HepG2 (cell line): ENCODE data around the gene NVL. TPM values are rescaled to one million over a fixed set of nuclear protein-coding genes. Genes with fewer than 3 reads are reported as not detected.

Experiments used
- ATAC-seq: fragments of 200-7000 bp; cut with Tn5 transposase; 3 replicates; pipeline ENCODE4 v1.9.1; 2020; ENCODE audit warnings: mild to moderate bottlenecking, moderate library complexity
- BruUV-seq: library from RNA; stranded (reverse); fragments of 400-500 nt; replicated peaks from 2 replicates; lab custom pipeline; 2021; lab: Mats Ljungman, UMichigan
- CTCF ChIA-PET: fragments of 300-600 bp; formaldehyde crosslinking; extraction: SDS; loops from one replicate; lab custom pipeline; 2021; ENCODE audit warnings: low total read pairs, inconsistent platforms, low intra/inter-chr PET ratio; lab: Yijun Ruan, JAX
- POLR2A ChIA-PET: fragments of 350-600 bp; sonication (Branson Sonifier 250); formaldehyde crosslinking; loops from one replicate; lab custom pipeline; 2020; ENCODE audit warnings: antibody characterized with exemption, inconsistent platforms; lab: Yijun Ruan, JAX
- DNase-seq: peaks from one replicate; pipeline ENCODE4 v3.0.0-alpha.2; 2015; ENCODE audit warnings: low spot score
- FAIRE-seq: peaks from 3 replicates; lab custom pipeline; 2011; peaks lifted over from hg19 to GRCh38; lab: Jason Lieb, UNC
- H2AFZ ChIP-seq: one replicate; pipeline ENCODE4 v1.6.1; 2011; ENCODE audit warnings: low read length, inconsistent platforms
- H3K27ac ChIP-seq: fragments of 300-600 bp; 3 replicates; pipeline ENCODE4 v1.8.0; 2011; ENCODE audit warnings: mixed run types, mild to moderate bottlenecking, mixed read lengths, low read length, inconsistent platforms; ENCODE audit not compliant: insufficient read depth; ENCODE audit errors: extremely low read length
- H3K27me3 ChIP-seq, 2 experiments: fragments of 200-600 bp in 1 of 2; 2 replicates in 1 of 2; 3 replicates in 1 of 2; pipeline versions ENCODE4 v1.6.0 to v1.8.0; 2011; ENCODE audit warnings: low read length in 2 of 2, mild to moderate bottlenecking in 2 of 2, moderate library complexity in 2 of 2, inconsistent platforms in 1 of 2; ENCODE audit not compliant: insufficient read depth in 2 of 2, control insufficient read depth in 1 of 2
- H3K36me3 ChIP-seq, 2 experiments: fragments of 200-600 bp in 1 of 2; replicated peaks in 1 of 2; 2 replicates in 1 of 2; 3 replicates in 1 of 2; pipeline versions ENCODE4 v1.5.1 to v1.8.0; 2011; ENCODE audit warnings: low read length in 2 of 2, inconsistent platforms in 1 of 2; ENCODE audit not compliant: insufficient read depth in 2 of 2, control insufficient read depth in 1 of 2
- H3K4me1 ChIP-seq: 2 replicates; pipeline ENCODE4 v1.5.1; 2012; ENCODE audit warnings: low read length, inconsistent platforms; ENCODE audit not compliant: insufficient read depth
- H3K4me2 ChIP-seq: 2 replicates; pipeline ENCODE4 v1.6.0; 2011; ENCODE audit warnings: low read depth, low read length, inconsistent platforms
- H3K4me3 ChIP-seq, 3 experiments: fragments of 200-600 bp in 1 of 3; sonication (generic), shearing (Covaris generic) in 1 of 3; replicated peaks in 1 of 3; 2 replicates each; pipeline ENCODE4 v1.5.1; 2011 to 2016; ENCODE audit warnings: low read length in 3 of 3, inconsistent platforms in 2 of 3, low read depth in 2 of 3, mild to moderate bottlenecking in 2 of 3, control low read depth in 1 of 3, mixed read lengths in 1 of 3; ENCODE audit not compliant: insufficient read depth in 1 of 3
- H3K79me2 ChIP-seq: one replicate; pipeline ENCODE4 v1.6.1; 2011; ENCODE audit warnings: low read length, inconsistent platforms; ENCODE audit not compliant: insufficient read depth
- H3K9ac ChIP-seq: 2 replicates; pipeline ENCODE4 v1.6.0; 2011; ENCODE audit warnings: mild to moderate bottlenecking, low read depth, low read length, inconsistent platforms; ENCODE audit not compliant: insufficient read depth
- H3K9me3 ChIP-seq: 2 replicates; pipeline ENCODE4 v1.5.1; 2012; ENCODE audit warnings: mild to moderate bottlenecking, low read length
- H4K20me1 ChIP-seq: 2 replicates; pipeline ENCODE4 v1.6.0; 2011; ENCODE audit warnings: inconsistent platforms, mild to moderate bottlenecking, low read length, moderate library complexity; ENCODE audit not compliant: insufficient read depth
- CHD4 ChIP-seq: fragments of 200-600 bp; sonication (generic); IDR thresholded peaks from 2 replicates; pipeline ENCODE4 v1.7.0; 2017; ENCODE audit warnings: mild to moderate bottlenecking, low read length, borderline replicate concordance
- HNF4A ChIP-seq: sonication (generic); formaldehyde crosslinking; IDR thresholded peaks from 2 replicates; pipeline ENCODE4 v1.4.0; 2020; ENCODE audit warnings: missing genetic modification reagents
- JUN ChIP-seq: sonication (generic); formaldehyde crosslinking; IDR thresholded peaks from 2 replicates; pipeline ENCODE4 v1.4.0; 2020; ENCODE audit warnings: mild to moderate bottlenecking, missing genetic modification reagents
- KDM4B ChIP-seq: sonication (generic); formaldehyde crosslinking; IDR thresholded peaks from 2 replicates; pipeline ENCODE4 v1.4.0; 2020; ENCODE audit warnings: missing genetic modification reagents
- XBP1 ChIP-seq: sonication (generic); formaldehyde crosslinking; IDR thresholded peaks from 2 replicates; pipeline ENCODE4 v1.5.0; 2020; ENCODE audit warnings: missing genetic modification reagents
- ZBTB40 ChIP-seq, 2 experiments: fragments of 450-650 bp in 1 of 2; sonication (generic) in 1 of 2; formaldehyde crosslinking in 1 of 2; IDR thresholded peaks; 2 replicates each; pipeline versions ENCODE4 v1.6.1 to v1.8.0; 2016 to 2022; ENCODE audit warnings: antibody characterized with exemption in 1 of 2, mild to moderate bottlenecking in 1 of 2, missing genetic modification reagents in 1 of 2
- ZNF224 ChIP-seq: sonication (generic); formaldehyde crosslinking; IDR thresholded peaks from 2 replicates; pipeline ENCODE4 v1.5.0; 2020; ENCODE audit warnings: mild to moderate bottlenecking, missing genetic modification reagents
- ZNF7 ChIP-seq: IDR thresholded peaks from 2 replicates; pipeline ENCODE4 v1.6.1; 2016; ENCODE audit warnings: missing biosample characterization, missing genetic modification reagents
- ZNF776 ChIP-seq: sonication (generic); formaldehyde crosslinking; IDR thresholded peaks from 2 replicates; pipeline ENCODE4 v1.4.0; 2020; ENCODE audit warnings: mild to moderate bottlenecking, missing genetic modification reagents
- whole genome bisulfite sequencing: methylation state at CpG from one replicate; pipeline ENCODE4 v1.1.6; 2017; ENCODE audit warnings: low lambda C conversion rate; 5-methylcytosine and 5-hydroxymethylcytosine counted together
- in situ Hi-C: cut with HindIII; loops from 2 replicates; pipeline ENCODE4 v1.10.0; 2017; ENCODE audit warnings: low pct_unique_long_range_greater_than_20kb; ENCODE audit not compliant: extremely low pct_ligation_motif_present
- intact Hi-C: fragments of 100-400 bp; cut with micrococcal nuclease; formaldehyde crosslinking; loops from one replicate; pipeline ENCODE4 v1.10.0; 2022; ENCODE audit not compliant: unreplicated experiment
- polyA plus RNA-seq, 8 experiments: library from polyadenylated mRNA; depleted of rRNA in 3 of 8; stranded (reverse) in 7 of 8; unstranded in 1 of 8; fragments of >200 nt; fragmentation: Illumina TruSeq in 4 of 8; extraction: Trizol in 4 of 8; gene quantifications; 2 replicates each; pipeline versions ENCODE4 v1.2.1 to v1.2.3, GENCODE V29; 2011 to 2016; ENCODE audit warnings: low read depth in 4 of 8, missing spikeins in 1 of 8, mixed read lengths in 1 of 8; ENCODE audit not compliant: insufficient read depth in 1 of 8
- total RNA-seq, 5 experiments: library from RNA; depleted of rRNA; stranded (reverse); fragments of >200 nt; fragmentation: Illumina TruSeq; extraction: Trizol; gene quantifications; 2 replicates each; pipeline ENCODE4 v1.2.3, GENCODE V29; 2016; ENCODE audit warnings: low read depth in 1 of 5
- TF ChIP-seq, protein P1 (sequence below), 2 experiments: sonication (generic) in 1 of 2; formaldehyde crosslinking in 1 of 2; IDR thresholded peaks; 2 replicates each; pipeline versions ENCODE4 v1.6.1 to v1.9.0; 2014 to 2022; ENCODE audit warnings: antibody characterized with exemption in 1 of 2, borderline replicate concordance in 1 of 2, inconsistent platforms in 1 of 2, low read depth in 1 of 2, missing genetic modification reagents in 1 of 2

Gene NVL
- total and polyA plus RNA-seq, 2 of the 13 experiments (the other 11 are each of a cell fraction or from before 2014, with no cell fraction given), result 8.3 to 21.0 TPM

GRCh38 chr1:224198572-224198971, 131.4 kb downstream of the NVL start:
- ChIA-PET POLR2A (no interaction called here), CTCF (no interaction called here)
- WGBS, result 65% methylated on average over 4 of the region's 4 CpGs
- Histone ChIP-seq H3K4me3 (no peak overlapping the region), H3K79me2 (no peaks in the 10 kb centered on the region), H3K4me2 (no peak overlapping the region), H4K20me1 (no peaks in the 10 kb centered on the region), H3K27ac (no peak overlapping the region), H3K9me3 (no peaks in the 10 kb centered on the region), H3K36me3 (no peaks in the 10 kb centered on the region), H2AFZ (no peak overlapping the region), H3K27me3 (no peaks in the 10 kb centered on the region), H3K4me1 (peaks cover 40% of the 10 kb centered on the region), H3K9ac (no peak overlapping the region)
- FAIRE-seq (no peak), ATAC-seq (no peak), DNase-seq (no peak)
- TF ChIP-seq ZNF7 (CRISPR knock-in tag), result no peak
- no peak for TF ChIP-seq XBP1 (CRISPR knock-in tag)
- no peak for TF ChIP-seq ZBTB40 (IDR thresholded peaks at IDR 0.05)
- no peak for TF ChIP-seq ZBTB40 (CRISPR knock-in tag; IDR thresholded peaks at IDR 0.05)
- TF ChIP-seq HNF4A, result no peak
- TF ChIP-seq JUN, result no peak
- TF ChIP-seq, protein P1, sequence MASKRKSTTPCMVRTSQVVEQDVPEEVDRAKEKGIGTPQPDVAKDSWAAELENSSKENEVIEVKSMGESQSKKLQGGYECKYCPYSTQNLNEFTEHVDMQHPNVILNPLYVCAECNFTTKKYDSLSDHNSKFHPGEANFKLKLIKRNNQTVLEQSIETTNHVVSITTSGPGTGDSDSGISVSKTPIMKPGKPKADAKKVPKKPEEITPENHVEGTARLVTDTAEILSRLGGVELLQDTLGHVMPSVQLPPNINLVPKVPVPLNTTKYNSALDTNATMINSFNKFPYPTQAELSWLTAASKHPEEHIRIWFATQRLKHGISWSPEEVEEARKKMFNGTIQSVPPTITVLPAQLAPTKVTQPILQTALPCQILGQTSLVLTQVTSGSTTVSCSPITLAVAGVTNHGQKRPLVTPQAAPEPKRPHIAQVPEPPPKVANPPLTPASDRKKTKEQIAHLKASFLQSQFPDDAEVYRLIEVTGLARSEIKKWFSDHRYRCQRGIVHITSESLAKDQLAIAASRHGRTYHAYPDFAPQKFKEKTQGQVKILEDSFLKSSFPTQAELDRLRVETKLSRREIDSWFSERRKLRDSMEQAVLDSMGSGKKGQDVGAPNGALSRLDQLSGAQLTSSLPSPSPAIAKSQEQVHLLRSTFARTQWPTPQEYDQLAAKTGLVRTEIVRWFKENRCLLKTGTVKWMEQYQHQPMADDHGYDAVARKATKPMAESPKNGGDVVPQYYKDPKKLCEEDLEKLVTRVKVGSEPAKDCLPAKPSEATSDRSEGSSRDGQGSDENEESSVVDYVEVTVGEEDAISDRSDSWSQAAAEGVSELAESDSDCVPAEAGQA (IDR thresholded peaks at IDR 0.05; ENCODE audit: low read depth), result no peak
- TF ChIP-seq, protein P1 (CRISPR knock-in tag; IDR thresholded peaks at IDR 0.05; ENCODE audit: borderline replicate concordance), result no peak
- no peak for TF ChIP-seq KDM4B (CRISPR knock-in tag)
- TF ChIP-seq CHD4, result no peak
- TF ChIP-seq ZNF224 (CRISPR knock-in tag), result no peak
- no peak for TF ChIP-seq ZNF776 (CRISPR knock-in tag)
- in situ Hi-C loops, result no loop called here
- intact Hi-C loops, result no loop called here
- no TSS peak for BruUV-seq
